Calu3 (cell line): Measurements from ENCODE around the gene RGCC. TPM values are rescaled to one million over a fixed set of nuclear protein-coding genes. Genes with fewer than 3 reads are reported as not detected.

ENCODE experiments used
- BruUV-seq: library from RNA; stranded (reverse); fragments of 400-500 nt; replicated peaks from 2 replicates; lab custom pipeline; 2021; lab: Mats Ljungman, UMichigan
- CTCF ChIA-PET: fragments of 300-600 bp; sonication (Branson Sonifier 250); formaldehyde crosslinking; loops from one replicate; lab custom pipeline; 2022; ENCODE audit warnings: antibody characterized with exemption; lab: Charles Lee
- DNase-seq: peaks from one replicate; pipeline ENCODE4 v3.0.0; 2022
- H3K27ac Mint-ChIP-seq: one replicate; pipeline ENCODE4 v1.8.0; 2022; ENCODE audit warnings: mixed read lengths; ENCODE audit not compliant: unreplicated experiment
- H3K27me3 Mint-ChIP-seq: one replicate; pipeline ENCODE4 v1.8.0; 2022; ENCODE audit warnings: mixed read lengths; ENCODE audit not compliant: unreplicated experiment
- H3K36me3 Mint-ChIP-seq: one replicate; pipeline ENCODE4 v1.8.0; 2022; ENCODE audit warnings: mild to moderate bottlenecking, moderate library complexity, mixed read lengths; ENCODE audit not compliant: insufficient read depth, unreplicated experiment
- H3K4me1 Mint-ChIP-seq: one replicate; pipeline ENCODE4 v1.8.0; 2022; ENCODE audit warnings: mild to moderate bottlenecking, low read depth, mixed read lengths; ENCODE audit not compliant: unreplicated experiment
- H3K4me3 Mint-ChIP-seq: one replicate; pipeline ENCODE4 v1.8.0; 2022; ENCODE audit warnings: mild to moderate bottlenecking, low read depth, moderate library complexity, mixed read lengths; ENCODE audit not compliant: unreplicated experiment
- H3K9me3 Mint-ChIP-seq: one replicate; pipeline ENCODE4 v1.8.0; 2022; ENCODE audit warnings: low read depth, mixed read lengths; ENCODE audit not compliant: unreplicated experiment
- intact Hi-C: fragments of 100-400 bp; cut with micrococcal nuclease; formaldehyde crosslinking; loops from one replicate; pipeline ENCODE4 v1.10.0; 2022; ENCODE audit not compliant: unreplicated experiment
- total RNA-seq: library from RNA; stranded (reverse); gene quantifications from 2 replicates; pipeline ENCODE4 v1.2.3, GENCODE V29; 2022
- TF ChIP-seq, protein P1 (sequence below): fragments of 200-600 bp; IDR thresholded peaks from one replicate; pipeline ENCODE4 v1.8.0; 2022; ENCODE audit warnings: antibody characterized with exemption; ENCODE audit not compliant: unreplicated experiment

RGCC gene
- total RNA-seq, 1 experiment from 2014 or later, result 1.7 TPM

DNA sequence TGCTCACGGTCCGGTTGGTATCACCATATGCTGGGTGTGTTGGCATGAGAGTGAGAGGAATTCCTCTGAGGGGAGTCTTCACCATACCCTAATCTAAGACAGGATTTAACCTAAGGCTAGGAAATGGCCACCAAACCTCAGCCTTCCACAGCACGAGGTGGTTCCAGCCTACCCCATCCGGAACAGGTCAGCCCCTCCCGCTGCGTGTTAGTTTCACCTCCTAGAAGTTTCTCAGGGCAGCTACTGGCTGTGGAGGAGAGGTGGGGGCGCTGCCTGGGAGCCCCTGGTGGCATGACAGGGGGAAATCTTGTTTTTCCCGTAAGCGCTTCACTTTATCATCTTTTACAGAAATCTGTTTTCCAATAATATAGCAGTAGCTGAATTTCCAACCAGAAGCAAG is 55.1 kb downstream of the RGCC start:
- CTCF ChIA-PET, result interaction anchor here (0.6 kb wide), 1 partner anchor 12 kb away, joined by 4 read pairs; no protein-coding TSS in a partner anchor
- H3K4me3 Mint-ChIP-seq, result no peak overlapping the region
- DNase-seq, result no peak
- BruUV-seq, result no TSS peak
- intact Hi-C loops, result no loop called here
- H3K36me3 Mint-ChIP-seq, result no peaks in the 10 kb centered on the region
- peaks cover 12% of the 10 kb centered on the region for H3K27me3 Mint-ChIP-seq
- H3K4me1 Mint-ChIP-seq, result no peaks in the 10 kb centered on the region
- H3K27ac Mint-ChIP-seq, result no peak overlapping the region
- H3K9me3 Mint-ChIP-seq, result peaks cover 2% of the 10 kb centered on the region
- TF ChIP-seq, protein P1, sequence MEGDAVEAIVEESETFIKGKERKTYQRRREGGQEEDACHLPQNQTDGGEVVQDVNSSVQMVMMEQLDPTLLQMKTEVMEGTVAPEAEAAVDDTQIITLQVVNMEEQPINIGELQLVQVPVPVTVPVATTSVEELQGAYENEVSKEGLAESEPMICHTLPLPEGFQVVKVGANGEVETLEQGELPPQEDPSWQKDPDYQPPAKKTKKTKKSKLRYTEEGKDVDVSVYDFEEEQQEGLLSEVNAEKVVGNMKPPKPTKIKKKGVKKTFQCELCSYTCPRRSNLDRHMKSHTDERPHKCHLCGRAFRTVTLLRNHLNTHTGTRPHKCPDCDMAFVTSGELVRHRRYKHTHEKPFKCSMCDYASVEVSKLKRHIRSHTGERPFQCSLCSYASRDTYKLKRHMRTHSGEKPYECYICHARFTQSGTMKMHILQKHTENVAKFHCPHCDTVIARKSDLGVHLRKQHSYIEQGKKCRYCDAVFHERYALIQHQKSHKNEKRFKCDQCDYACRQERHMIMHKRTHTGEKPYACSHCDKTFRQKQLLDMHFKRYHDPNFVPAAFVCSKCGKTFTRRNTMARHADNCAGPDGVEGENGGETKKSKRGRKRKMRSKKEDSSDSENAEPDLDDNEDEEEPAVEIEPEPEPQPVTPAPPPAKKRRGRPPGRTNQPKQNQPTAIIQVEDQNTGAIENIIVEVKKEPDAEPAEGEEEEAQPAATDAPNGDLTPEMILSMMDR, result no peak

DNA sequence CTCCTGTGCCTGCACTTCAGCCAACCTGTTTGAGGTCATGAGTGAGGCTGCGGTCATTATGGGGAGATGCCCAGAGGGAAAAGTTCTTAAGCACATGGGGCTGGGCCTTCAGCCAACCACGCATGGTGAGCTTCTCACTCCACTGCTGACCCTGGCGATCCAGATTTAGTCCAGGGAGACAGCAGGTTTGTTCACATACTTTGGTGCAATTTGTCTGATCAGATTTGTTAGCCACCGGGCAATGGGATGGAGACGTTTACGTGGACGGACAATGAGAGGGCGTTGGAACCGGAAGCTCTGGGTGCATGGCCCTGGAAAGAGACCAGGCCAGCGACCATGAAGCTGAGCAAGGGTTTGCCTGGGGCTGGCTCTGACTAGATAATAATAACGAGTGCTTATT is 56.2 kb downstream of the RGCC start:
- Mint-ChIP-seq H3K27ac (no peak overlapping the region), H3K36me3 (no peaks in the 10 kb centered on the region), H3K4me1 (no peaks in the 10 kb centered on the region), H3K9me3 (peaks cover 2% of the 10 kb centered on the region), H3K27me3 (peaks cover 12% of the 10 kb centered on the region), H3K4me3 (no peak overlapping the region)
- no TSS peak for BruUV-seq
- intact Hi-C loops, result no loop called here
- CTCF ChIA-PET, result no interaction called here
- TF ChIP-seq, protein P1, result no peak
- DNase-seq, result no peak

DNA sequence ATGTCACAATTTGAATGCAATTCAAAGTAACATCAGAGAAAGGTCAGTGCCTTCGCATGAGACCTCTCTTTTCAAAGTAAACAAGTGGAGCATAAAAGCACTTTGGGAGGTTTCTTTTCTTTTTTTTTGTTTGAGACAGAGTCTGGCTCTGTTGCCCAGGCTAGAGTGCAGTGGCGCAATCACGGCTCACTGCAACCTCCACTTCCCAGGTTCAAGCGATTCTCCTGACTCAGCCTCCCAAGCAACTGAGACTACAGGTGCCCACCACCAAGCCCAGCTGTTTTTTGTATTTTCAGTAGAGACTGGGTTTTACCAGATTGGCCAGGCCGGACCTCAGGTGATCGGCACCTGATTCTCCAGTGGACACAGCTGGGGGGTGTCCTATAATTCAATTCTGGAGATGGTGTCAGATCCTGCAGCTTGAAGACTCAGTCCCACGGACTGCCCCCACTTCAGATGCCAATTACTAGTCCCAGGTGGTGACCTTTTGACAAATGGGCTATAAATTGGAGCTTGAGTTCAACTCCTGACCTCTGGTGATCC is 57.6 kb downstream of the RGCC start:
- H3K27ac Mint-ChIP-seq, result no peak overlapping the region
- no peaks in the 10 kb centered on the region for H3K9me3 Mint-ChIP-seq
- CTCF ChIA-PET, result no interaction called here
- TF ChIP-seq, protein P1, result no peak
- intact Hi-C loops, result no loop called here
- H3K36me3 Mint-ChIP-seq, result no peaks in the 10 kb centered on the region
- no TSS peak for BruUV-seq
- no peaks in the 10 kb centered on the region for H3K4me1 Mint-ChIP-seq
- no peak for DNase-seq
- no peak overlapping the region for H3K4me3 Mint-ChIP-seq
- peaks cover 12% of the 10 kb centered on the region for H3K27me3 Mint-ChIP-seq

DNA sequence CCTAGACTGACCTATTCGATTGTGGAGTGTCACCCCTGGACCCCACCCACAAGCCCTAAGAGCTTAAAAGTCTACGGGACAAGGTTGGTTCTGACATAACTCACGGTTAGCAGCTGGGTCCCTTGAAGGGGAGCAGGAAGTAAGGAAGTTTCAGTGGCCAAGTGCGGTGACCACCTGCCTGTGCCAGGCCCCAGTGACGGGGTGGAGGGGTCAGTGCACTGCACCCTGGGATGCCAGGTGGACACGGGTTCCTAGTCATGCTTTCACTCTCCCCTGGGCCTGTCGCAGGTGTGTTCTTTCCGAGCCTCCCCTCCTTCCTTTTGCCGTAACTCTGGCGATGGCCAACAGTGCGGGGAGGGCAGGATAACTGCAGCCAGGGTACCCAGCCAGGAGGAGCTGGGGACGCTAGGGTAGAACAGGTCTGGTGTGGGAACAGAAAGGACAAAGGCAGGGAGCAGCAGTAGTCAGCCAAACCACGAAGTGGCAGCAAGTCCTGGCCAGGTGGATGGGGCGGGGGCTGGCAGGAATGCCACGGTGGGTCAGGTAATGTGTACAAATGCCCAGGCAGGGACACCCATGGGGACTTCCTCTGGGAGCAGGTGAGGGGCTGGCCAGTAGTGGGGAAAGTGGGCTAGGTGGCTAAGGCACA is 58.3 kb downstream of the RGCC start:
- no peaks in the 10 kb centered on the region for H3K4me1 Mint-ChIP-seq
- intact Hi-C loops, result no loop called here
- no peak for DNase-seq
- H3K36me3 Mint-ChIP-seq, result no peaks in the 10 kb centered on the region
- CTCF ChIA-PET, result no interaction called here
- no TSS peak for BruUV-seq
- no peak overlapping the region for H3K27ac Mint-ChIP-seq
- peaks cover 7% of the 10 kb centered on the region for H3K27me3 Mint-ChIP-seq
- no peaks in the 10 kb centered on the region for H3K9me3 Mint-ChIP-seq
- TF ChIP-seq, protein P1, result no peak
- H3K4me3 Mint-ChIP-seq, result no peak overlapping the region
